Measurements from ENCODE around the gene FGA. TPM values are rescaled to one million over a fixed set of nuclear protein-coding genes. Genes with fewer than 3 reads are reported as not detected.

FGA gene
- polyA plus RNA-seq, 1 of the 3 experiments (the other 2 are of a cell fraction), result not detected

DNA sequence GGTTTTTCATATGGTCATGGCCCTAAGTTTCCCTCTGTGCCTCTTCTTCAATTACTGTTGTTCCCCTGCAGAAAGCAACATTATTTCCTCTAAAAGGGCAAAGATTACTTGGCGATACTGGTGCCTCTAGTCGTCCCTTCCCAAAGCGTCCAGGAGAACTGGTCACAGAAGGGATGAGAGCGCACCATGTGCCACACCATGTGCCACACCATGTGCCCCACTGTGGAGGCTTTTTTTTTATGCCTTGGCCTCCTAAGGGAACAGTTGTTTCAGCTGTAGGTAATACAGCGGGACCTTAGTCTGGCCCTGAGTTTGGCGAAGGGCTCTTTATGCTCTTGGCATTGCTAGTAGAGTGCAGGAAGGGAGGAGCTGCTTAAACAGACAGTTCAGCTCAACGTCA is 33.5 kb upstream of the FGA start:
- H3K9me3 ChIP-seq, result no peaks in the 10 kb centered on the region
- no peaks in the 10 kb centered on the region for H4K20me1 ChIP-seq (ENCODE audit: insufficient read depth)
- H3F3A ChIP-seq (replicated peaks; ENCODE audit: insufficient read depth), result no peaks in the 10 kb centered on the region
- no peak overlapping the region for H3K4me2 ChIP-seq
- no peaks in the 10 kb centered on the region for H3K9me2 ChIP-seq
- no peak overlapping the region for H2AFZ ChIP-seq (ENCODE audit: low read depth)
- DNase-seq, result no peak
- peaks cover 8% of the 10 kb centered on the region; the same call in 1 of the 2 replicates for H3K27me3 ChIP-seq (ENCODE audit: insufficient read depth)
- ChIA-PET POLR2A (interaction anchor here (0.8 kb wide), 1 partner anchor 74 kb away, joined by 3 read pairs; the partner anchor contains the start of gene PLRG1), CTCF (interaction anchor here (0.9 to 6.2 kb wide), 8 partner anchors 13 to 81 kb away, joined by 3 to 51 read pairs (median 5); partner anchors contain the start of gene PLRG1)
- no peak overlapping the region for H3K9ac ChIP-seq
- no peaks in the 10 kb centered on the region for H3K79me2 ChIP-seq (ENCODE audit: insufficient read depth)
- no peak for TF ChIP-seq RFX5 (IDR thresholded peaks at IDR 0.05; ENCODE audit: low read length)
- TF ChIP-seq JUND (IDR thresholded peaks at IDR 0.05), result no peak
- no peak overlapping the region for H3K4me3 ChIP-seq (ENCODE audit: low read depth in 2 of 2, low read length in 1 of 2)
- H3K36me3 ChIP-seq (replicated peaks in 1 of 2; ENCODE audit: control insufficient read depth in 1 of 2, insufficient read depth in 2 of 2, low read length in 1 of 2), result no peaks in the 10 kb centered on the region
- WGBS (ENCODE audit: low lambda C conversion rate), result 14% methylated on average over 7 of the region's 7 CpGs
- H3K27ac ChIP-seq (ENCODE audit: low read depth in 2 of 2, low read length in 1 of 2), result no peak overlapping the region
- H3K4me1 ChIP-seq (ENCODE audit: control insufficient read depth in 1 of 2, insufficient read depth in 2 of 2, low read depth in 1 of 2, low read length in 1 of 2), result no peaks in the 10 kb centered on the region; a peak in 1 of 4 replicates

DNA sequence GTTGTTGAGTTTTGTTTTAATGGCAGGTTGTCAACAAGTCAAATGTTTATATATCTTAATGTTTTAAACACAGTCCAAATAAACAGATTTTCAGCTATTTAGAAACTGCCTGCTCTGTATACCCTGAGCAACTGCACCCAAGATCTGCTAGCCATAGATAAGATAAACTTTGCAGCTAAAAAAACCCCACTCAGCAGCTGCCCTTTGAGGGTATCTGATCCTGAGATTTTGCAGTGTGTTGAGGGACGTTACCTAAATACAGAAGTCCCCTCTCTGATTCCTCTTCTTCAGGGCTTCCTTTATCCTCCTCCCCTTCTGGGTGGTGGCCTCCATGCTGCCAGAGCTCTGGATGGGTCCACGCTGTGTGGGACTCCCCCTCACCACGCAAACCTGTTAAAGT is 32.9 kb upstream of the FGA start:
- WGBS (ENCODE audit: low lambda C conversion rate), result 10% methylated on average over 3 of the region's 3 CpGs
- Histone ChIP-seq H3K79me2 (ENCODE audit: insufficient read depth) (no peaks in the 10 kb centered on the region), H3K4me2 (no peak overlapping the region), H3K36me3 (replicated peaks in 1 of 2; ENCODE audit: control insufficient read depth in 1 of 2, insufficient read depth in 2 of 2, low read length in 1 of 2) (no peaks in the 10 kb centered on the region), H3F3A (replicated peaks; ENCODE audit: insufficient read depth) (no peaks in the 10 kb centered on the region), H3K9ac (no peak overlapping the region), H3K4me3 (ENCODE audit: low read depth in 2 of 2, low read length in 1 of 2) (no peak overlapping the region), H3K27ac (ENCODE audit: low read depth in 2 of 2, low read length in 1 of 2) (no peak overlapping the region), H3K4me1 (ENCODE audit: control insufficient read depth in 1 of 2, insufficient read depth in 2 of 2, low read depth in 1 of 2, low read length in 1 of 2) (no peaks in the 10 kb centered on the region; a peak in 1 of 4 replicates), H2AFZ (ENCODE audit: low read depth) (no peak overlapping the region), H3K9me2 (no peaks in the 10 kb centered on the region), H3K27me3 (ENCODE audit: insufficient read depth) (peaks cover 8% of the 10 kb centered on the region; the same call in 1 of the 2 replicates), H4K20me1 (ENCODE audit: insufficient read depth) (no peaks in the 10 kb centered on the region), H3K9me3 (no peaks in the 10 kb centered on the region)
- TF ChIP-seq EP300 (IDR thresholded peaks at IDR 0.05; ENCODE audit: borderline replicate concordance in 1 of 2, low read depth in 1 of 2, low read length in 1 of 2), result no peak
- TF ChIP-seq MEF2A (IDR thresholded peaks at IDR 0.05; ENCODE audit: borderline replicate concordance, low read depth), result no peak
- TF ChIP-seq RXRA (IDR thresholded peaks at IDR 0.05; ENCODE audit: borderline replicate concordance, low read depth), result no peak
- TF ChIP-seq FOXJ3 (CRISPR knock-in tag; IDR thresholded peaks at IDR 0.05), result no peak
- TF ChIP-seq, protein P1, sequence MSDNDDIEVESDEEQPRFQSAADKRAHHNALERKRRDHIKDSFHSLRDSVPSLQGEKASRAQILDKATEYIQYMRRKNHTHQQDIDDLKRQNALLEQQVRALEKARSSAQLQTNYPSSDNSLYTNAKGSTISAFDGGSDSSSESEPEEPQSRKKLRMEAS (IDR thresholded peaks at IDR 0.05; ENCODE audit: low read depth), result no peak
- TF ChIP-seq EZH2phosphoT487 (IDR thresholded peaks at IDR 0.05; ENCODE audit: borderline replicate concordance, low read depth), result no peak
- TF ChIP-seq MXI1 (IDR thresholded peaks at IDR 0.05; ENCODE audit: low read depth, low read length), result no peak
- CTCF ChIA-PET, result interaction anchor here (0.8 to 6.2 kb wide), 14 partner anchors 9 to 106 kb away, joined by 3 to 51 read pairs (median 4); partner anchors contain the start of gene PLRG1
- POLR2A ChIA-PET, result no interaction called here
- DNase-seq, result no peak

DNA sequence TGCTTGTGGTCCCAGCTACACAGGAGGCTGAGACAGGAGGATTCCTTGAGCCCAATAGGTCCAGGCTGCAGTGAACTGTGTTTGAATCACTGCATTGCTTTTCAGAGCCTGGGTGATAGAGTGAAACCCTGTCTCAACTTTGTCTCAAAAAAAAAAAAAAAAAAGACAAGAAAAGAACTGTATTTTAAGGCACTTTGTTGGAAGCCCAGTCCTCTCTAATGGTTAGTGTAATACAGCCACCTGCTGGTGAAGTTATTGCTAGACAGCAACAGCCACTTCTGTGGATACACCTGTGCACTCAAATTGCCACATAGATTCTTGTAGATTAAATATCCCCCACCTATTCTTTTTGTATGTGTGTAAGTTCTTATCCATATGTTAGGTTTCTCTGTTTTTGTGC is 32.1 kb upstream of the FGA start:
- DNase-seq, result peak; percentile 31
- H3K9me3 ChIP-seq, result no peaks in the 10 kb centered on the region
- POLR2A ChIA-PET, result no interaction called here
- TF ChIP-seq GABPA (IDR thresholded peaks at IDR 0.05; ENCODE audit: low read depth), result no peak
- TF ChIP-seq CHD2 (IDR thresholded peaks at IDR 0.05; ENCODE audit: low read length, partially characterized antibody), result no peak
- no peak for TF ChIP-seq TCF12 (IDR thresholded peaks at IDR 0.05)
- TF ChIP-seq RAD21 (IDR thresholded peaks at IDR 0.05; ENCODE audit: low read length), result peak; percentile 60
- TF ChIP-seq, protein P2, sequence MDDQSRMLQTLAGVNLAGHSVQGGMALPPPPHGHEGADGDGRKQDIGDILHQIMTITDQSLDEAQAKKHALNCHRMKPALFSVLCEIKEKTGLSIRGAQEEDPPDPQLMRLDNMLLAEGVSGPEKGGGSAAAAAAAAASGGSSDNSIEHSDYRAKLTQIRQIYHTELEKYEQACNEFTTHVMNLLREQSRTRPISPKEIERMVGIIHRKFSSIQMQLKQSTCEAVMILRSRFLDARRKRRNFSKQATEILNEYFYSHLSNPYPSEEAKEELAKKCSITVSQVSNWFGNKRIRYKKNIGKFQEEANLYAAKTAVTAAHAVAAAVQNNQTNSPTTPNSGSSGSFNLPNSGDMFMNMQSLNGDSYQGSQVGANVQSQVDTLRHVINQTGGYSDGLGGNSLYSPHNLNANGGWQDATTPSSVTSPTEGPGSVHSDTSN (IDR thresholded peaks at IDR 0.05), result no peak
- TF ChIP-seq RFX5 (IDR thresholded peaks at IDR 0.05; ENCODE audit: low read length), result no peak
- TF ChIP-seq, protein P3, sequence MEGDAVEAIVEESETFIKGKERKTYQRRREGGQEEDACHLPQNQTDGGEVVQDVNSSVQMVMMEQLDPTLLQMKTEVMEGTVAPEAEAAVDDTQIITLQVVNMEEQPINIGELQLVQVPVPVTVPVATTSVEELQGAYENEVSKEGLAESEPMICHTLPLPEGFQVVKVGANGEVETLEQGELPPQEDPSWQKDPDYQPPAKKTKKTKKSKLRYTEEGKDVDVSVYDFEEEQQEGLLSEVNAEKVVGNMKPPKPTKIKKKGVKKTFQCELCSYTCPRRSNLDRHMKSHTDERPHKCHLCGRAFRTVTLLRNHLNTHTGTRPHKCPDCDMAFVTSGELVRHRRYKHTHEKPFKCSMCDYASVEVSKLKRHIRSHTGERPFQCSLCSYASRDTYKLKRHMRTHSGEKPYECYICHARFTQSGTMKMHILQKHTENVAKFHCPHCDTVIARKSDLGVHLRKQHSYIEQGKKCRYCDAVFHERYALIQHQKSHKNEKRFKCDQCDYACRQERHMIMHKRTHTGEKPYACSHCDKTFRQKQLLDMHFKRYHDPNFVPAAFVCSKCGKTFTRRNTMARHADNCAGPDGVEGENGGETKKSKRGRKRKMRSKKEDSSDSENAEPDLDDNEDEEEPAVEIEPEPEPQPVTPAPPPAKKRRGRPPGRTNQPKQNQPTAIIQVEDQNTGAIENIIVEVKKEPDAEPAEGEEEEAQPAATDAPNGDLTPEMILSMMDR (IDR thresholded peaks at IDR 0.05), result peak; percentile 61
- TF ChIP-seq SIN3A (IDR thresholded peaks at IDR 0.05; ENCODE audit: borderline replicate concordance, low read depth, low read length), result no peak
- TF ChIP-seq EZH2phosphoT487 (IDR thresholded peaks at IDR 0.05; ENCODE audit: borderline replicate concordance, low read depth), result no peak
- TF ChIP-seq SMC3 (IDR thresholded peaks at IDR 0.05; ENCODE audit: low read depth, low read length), result peak; percentile 45
- TF ChIP-seq, protein P4, sequence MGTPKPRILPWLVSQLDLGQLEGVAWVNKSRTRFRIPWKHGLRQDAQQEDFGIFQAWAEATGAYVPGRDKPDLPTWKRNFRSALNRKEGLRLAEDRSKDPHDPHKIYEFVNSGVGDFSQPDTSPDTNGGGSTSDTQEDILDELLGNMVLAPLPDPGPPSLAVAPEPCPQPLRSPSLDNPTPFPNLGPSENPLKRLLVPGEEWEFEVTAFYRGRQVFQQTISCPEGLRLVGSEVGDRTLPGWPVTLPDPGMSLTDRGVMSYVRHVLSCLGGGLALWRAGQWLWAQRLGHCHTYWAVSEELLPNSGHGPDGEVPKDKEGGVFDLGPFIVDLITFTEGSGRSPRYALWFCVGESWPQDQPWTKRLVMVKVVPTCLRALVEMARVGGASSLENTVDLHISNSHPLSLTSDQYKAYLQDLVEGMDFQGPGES (IDR thresholded peaks at IDR 0.05; ENCODE audit: low read depth, low read length), result no peak

More for the DNA sequence above, 32.1 kb upstream of the FGA start:
- H3K4me3 ChIP-seq (ENCODE audit: low read depth in 2 of 2, low read length in 1 of 2), result no peak overlapping the region; a peak in 1 of 4 replicates
- no peaks in the 10 kb centered on the region for H4K20me1 ChIP-seq (ENCODE audit: insufficient read depth)
- no peaks in the 10 kb centered on the region for H3K36me3 ChIP-seq (replicated peaks in 1 of 2; ENCODE audit: control insufficient read depth in 1 of 2, insufficient read depth in 2 of 2, low read length in 1 of 2)
- H3K27me3 ChIP-seq (ENCODE audit: insufficient read depth), result peaks cover 7% of the 10 kb centered on the region; the same call in 1 of the 2 replicates
- H3K79me2 ChIP-seq (ENCODE audit: insufficient read depth), result no peaks in the 10 kb centered on the region
- no peak overlapping the region for H3K27ac ChIP-seq (ENCODE audit: low read depth in 2 of 2, low read length in 1 of 2)
- no peak overlapping the region for H3K4me2 ChIP-seq
- CTCF ChIA-PET, result interaction anchor here (0.6 to 6.2 kb wide), 15 partner anchors 8 to 567 kb away, joined by 3 to 51 read pairs (median 3); partner anchors contain the start of gene PLRG1
- no peaks in the 10 kb centered on the region; a peak in 1 of 4 replicates for H3K4me1 ChIP-seq (ENCODE audit: control insufficient read depth in 1 of 2, insufficient read depth in 2 of 2, low read depth in 1 of 2, low read length in 1 of 2)
- no peak overlapping the region for H3K9ac ChIP-seq
- H3K9me2 ChIP-seq, result no peaks in the 10 kb centered on the region
- H2AFZ ChIP-seq (ENCODE audit: low read depth), result no peak overlapping the region
- H3F3A ChIP-seq (replicated peaks; ENCODE audit: insufficient read depth), result no peaks in the 10 kb centered on the region
